Femur (tissue), 1 donor: Measurements from ENCODE around the gene SLC8B1.

Source experiments
- DNase-seq: peaks from one replicate; pipeline ENCODE4 v3.0.0-alpha.2; 2017

SLC8B1 gene

DNA sequence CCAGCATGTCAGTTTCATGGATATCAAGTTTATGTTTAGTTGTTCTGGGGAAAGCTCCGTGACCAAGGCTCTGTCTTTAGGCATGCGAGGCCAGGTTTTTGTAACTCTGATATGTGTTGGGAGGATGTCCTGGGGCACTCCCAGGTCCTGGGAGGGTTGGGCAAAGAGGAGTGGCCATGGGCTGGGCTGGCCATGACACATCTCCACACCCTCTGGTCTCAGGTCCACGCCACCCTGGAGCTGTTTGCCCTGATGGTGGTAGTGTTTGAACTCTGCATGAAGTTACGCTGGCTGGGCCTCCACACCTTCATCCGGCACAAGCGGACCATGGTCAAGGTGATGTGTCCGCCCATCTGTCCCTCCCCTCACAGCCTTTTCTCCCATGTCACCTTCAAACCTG, 67.3 kb downstream of the SLC8B1 start:
- no peak for DNase-seq

DNA sequence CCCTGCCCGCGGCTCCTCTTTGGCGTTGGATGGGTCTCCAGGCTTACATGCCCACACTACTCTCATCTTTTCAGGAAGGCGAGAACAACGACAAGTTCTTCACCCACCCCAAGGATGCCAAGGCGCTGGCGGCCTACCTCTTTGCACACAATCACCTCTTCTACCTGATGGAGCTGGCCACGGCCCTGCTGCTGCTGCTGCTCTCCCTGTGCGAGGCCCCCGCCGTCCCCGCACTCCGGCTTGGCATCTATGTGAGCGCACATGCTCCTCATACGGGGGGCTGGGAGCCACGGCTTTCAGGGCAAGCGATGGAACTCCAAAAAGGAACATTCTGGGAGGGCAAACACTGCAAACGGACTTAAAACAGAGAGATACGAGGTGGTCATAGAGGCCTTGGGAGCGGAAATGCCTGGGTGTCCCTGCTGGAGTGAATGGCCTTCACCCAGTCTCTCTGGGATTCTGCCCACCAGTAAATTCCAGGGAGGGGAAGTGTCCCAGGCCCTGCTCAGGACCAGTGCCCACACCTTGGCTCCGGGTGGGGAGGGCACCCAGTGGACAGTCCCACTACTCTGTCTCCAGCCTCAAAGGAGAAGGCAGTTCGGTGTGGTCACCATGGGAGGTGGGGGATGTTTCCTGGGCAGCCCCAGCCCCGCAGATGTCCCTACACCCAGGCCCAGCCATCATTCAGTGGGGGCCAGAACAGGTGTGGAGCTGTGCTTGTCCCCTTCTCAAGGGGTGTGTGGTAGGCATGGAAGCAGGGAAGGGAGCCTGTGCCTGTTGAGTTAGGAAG, 68.6 kb downstream of the SLC8B1 start:
- no peak for DNase-seq

DNA sequence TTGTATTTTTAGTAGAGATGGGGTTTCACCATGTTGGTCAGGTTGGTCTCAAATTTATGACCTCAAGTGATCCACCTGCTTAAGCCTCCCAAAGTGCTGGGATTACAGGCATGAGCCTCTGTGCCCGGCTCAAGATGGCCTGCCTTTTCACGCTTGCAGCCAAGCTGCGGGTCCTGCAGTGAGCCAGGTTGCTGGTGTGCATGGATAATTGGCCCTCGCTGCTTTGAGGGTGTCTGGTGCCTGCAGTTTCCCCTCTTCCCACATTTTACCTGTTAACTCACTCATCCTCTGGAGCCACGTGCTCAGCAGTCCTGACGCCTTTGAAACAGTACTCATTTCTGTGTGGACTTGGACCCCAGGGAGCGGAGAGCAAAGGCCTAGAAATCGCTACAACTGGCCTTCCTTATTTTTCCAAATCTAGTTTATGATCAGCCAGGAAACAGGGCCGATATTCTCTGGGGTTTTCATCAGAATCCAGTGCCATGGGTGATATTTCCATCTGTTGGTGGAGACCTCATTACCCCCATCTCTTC, 71.4 kb downstream of the SLC8B1 start:
- DNase-seq = no peak

DNA sequence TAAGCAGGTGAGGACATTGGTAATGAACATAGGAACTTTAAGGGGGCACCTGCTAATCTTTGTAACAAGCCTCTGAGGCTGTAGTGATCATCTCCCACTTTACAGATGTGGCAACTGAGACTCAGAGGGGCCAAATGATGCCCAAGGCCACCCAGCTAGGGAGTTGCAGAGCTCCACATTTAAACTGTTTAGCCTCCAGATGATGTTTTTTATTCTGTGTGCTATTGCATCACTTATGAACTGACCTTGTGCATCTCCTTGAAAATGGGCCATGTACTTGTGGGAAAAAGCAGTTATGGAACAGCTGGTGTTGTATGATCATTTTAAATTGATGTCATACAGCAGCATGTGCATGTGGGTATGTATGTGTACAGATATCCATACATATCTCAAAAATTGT, 72.2 kb downstream of the SLC8B1 start:
- DNase-seq = no peak

DNA sequence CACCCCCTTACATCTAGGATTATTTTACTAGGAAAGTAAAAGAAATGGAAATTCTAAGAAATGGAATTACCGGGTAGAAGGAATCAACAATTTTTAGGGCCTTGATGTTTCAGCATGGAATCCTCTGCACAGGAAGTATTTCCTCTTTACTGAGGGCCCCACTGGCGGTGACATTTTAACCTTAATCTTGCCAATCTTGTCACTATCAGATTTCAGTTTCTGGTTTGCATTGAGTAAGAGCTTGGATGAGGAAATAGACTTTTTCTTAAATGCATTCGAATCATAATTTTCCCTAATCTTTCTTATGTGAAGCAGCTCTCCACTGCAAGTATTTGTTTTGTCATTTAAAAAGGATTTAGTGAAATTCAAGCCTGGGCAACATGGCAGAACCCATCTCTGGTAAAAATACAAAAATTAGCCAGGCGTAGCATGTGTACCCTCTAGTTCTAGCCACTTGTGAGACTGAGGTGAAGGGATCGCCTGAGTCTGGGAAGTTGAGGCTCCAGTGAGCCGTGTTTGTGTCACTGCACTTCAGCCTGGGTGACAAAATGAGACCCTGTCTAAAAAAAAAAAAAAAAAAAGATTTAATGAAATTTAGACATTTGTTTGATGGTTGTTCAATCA, 73.0 kb downstream of the SLC8B1 start:
- DNase-seq = no peak

DNA sequence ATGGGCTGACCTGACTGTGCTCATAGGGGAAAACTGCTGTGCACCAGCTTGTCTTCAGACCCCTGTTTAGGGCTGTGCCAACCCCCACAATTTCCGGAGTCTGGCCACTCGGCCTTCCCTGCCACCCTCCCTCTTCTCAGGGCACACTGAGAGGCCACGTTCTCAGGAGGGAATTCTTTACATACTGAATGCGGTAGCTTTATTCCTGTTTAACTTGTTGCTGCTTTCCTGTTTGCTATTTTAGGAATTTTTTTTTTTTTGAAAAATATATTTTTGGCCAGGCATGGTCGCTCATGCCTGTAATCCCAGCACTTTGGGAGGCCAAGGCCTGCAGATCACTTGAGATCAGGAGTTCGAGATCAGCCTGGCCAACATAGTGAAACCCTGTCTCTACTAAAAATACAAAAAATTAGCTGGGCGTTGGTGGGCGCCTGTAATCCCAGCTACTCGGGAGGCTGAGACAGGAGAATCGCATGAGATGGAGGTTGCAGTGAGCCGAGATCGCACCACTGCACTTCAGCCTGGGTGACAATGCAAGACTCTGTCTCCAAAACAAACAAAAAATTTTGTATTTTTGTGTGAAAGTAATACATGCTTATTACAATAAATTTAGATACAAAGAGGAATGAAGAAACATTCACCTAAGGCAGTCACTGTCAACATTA, 74.1 kb downstream of the SLC8B1 start:
- no peak for DNase-seq

DNA sequence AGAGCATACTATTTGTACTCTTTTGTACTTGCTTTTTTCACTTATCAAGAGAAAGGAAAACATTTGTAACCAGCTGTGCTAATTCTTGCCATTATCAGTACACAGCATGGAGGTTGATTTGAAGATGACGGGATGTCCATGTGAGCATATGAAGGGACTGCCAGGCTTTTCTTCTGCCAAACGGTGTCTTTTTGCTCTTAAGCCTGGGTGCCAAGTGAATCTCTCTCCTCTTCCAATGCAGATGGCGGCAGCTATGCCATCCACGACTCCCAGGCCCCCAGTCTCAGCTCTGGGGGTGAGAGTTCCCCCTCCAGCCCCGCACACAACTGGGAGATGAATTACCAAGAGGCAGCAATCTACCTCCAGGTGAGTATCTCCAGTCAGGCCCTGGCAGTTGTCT, 74.8 kb downstream of the SLC8B1 start:
- no peak for DNase-seq

DNA sequence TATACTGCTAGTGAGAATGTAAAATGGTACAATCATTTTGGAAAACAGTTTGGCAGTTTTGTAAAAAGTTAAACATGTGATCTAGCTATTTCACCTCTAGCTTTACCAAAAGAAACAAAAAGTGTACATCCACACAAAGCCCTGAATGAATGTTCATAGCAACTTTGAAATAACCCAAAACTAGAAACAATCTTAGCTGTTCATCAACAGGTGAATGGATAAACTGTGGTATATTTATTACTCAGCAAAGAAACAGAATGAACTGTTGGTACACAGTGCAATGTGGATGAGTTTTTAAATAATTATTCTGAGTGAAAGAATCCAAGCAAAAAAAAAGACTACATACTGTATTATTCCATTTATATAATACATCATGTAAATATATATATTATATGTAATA, 77.3 kb downstream of the SLC8B1 start:
- no peak for DNase-seq

DNA sequence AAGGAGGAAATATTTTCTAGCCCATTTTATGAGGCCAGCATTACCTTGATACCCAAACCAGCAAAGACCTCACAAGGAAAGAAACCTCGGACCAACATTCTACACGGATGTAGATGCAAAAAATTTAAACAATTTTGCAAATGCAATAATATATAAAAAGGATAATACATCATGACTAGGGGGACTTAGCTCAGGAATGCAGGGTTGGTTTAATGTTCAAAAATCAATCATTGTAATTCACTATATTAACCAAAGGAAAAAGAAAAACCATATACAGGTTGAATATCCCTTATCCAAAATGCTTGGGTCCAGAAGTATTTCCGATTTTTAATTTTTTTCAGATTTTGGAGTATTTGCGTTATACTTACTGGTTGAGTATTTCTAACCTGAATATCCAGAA, 80.6 kb downstream of the SLC8B1 start:
- no peak for DNase-seq

DNA sequence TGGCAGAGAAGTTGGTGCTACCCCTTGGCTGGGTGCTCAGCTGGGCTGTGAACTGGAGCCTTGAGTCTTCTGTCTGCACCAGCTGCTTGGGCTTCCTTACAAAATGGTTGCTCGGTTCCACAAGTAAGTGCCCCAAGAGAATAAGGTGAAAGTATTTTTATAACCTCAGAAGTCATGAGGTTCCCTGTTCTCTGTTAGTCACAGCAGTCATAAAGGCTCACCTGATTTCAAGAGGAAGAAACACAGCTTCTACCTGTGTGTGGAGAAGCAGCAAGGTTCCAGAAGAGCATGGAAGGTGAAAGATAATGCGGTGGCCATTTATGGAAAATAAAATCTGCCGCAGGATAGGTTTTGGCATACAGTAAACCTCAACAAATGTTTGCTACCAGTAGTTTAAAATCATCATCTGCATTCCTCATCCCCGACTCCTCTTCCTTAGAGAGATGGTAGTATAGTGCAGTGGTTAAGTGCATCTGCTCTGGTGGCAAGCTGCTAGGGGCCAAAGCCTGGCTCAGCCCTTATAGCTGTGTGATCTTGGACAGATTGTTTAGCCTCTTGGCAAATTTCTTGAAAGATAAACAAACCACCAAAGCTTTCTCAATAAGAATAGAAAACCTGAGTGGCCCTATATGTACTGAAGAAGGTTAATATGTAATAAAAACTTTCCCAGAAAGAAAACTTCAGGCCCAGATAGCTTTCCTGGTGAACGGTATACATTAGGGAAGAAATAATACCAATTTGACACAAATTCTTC, 81.2 kb downstream of the SLC8B1 start:
- DNase-seq = no peak

DNA sequence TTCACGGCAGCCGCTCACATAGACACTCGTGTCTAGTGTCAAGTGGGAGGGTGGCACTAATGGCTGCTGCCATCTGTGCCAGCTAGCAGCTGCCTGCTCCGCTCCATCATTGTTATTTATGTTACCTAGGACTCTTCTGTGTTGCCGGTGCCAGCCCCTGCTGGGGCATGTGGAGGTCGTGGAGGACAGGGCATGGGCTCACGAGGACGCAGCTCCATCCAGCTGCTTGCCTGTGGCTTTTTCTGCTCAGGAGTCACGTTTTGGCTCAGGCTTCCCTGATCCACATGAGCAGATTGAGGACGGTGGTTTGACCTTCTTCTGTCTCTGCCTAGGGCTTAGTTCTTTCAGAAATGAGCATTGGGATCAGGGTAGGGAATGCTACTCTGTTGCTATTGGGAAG, 82.4 kb downstream of the SLC8B1 start:
- no peak for DNase-seq

DNA sequence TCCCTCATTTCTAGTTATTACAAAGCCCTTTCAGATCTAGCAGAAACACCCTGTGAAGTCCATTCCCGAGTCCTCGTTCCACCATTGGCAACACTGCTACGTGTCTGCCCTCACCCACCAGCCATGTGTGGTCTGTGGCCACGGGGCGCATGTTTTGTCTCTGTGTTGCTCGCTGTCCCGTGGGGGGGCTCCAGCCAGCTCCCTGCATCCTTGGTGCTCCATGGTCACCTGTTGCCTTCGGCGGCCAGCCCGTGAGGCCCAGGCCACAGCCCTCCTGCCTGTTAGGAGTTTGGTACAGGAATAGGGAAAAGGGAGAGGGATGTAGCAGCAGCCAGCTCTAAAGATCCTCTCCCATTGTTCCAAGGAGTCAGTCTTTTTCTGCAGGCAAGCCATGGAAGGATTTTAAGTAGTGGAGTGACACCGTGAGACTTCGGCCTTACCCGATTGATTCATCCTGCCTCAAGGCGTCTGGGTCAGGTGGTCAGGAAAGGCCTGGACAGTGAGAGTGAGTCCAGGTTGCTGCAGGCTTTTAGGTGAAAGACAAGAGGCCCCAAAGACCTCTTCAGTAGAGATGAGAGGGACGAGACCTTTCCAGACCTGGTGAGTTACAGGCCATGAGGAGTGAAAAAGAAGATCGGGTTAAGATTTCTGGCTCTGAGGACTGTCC, 83.4 kb downstream of the SLC8B1 start:
- DNase-seq = no peak

DNA sequence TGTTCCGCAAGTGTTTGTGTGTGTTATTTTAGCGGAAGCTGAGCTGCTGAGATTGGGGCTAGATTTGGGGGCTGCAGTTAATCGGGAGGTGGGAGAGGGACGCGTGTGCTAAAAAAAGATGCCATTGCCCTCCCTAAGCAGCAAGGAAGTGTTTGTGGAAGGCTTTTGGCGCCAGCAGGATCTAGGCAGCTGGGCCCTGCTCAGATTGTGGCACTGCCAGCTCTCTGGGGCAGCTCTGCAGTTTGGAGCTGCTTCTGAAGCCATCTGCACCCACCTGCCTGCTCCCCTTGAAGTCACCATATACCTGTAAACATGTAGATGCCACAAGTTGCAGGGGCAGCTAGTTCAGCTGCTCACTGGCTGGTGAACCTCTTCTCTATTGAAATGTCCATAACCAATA, 84.9 kb downstream of the SLC8B1 start:
- DNase-seq = no peak

DNA sequence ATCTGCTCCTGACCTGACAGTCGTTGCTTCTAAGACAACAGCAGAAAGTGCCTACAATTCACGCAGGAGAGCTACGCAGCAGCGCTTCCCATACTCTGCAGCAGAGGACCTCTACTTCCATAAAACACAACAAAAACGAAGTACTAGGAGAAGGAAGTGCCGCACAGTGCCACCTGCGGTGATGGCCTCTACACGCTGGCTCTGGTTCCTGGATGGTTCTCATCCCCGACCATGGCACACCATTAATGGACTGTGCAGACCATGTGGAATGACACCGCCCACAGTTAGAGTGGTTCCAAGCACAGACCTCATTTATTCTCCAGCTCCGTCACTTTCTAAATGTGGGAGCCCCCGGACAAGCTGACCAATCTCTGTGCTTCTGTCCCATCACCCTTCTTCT, 85.4 kb downstream of the SLC8B1 start:
- no peak for DNase-seq

DNA sequence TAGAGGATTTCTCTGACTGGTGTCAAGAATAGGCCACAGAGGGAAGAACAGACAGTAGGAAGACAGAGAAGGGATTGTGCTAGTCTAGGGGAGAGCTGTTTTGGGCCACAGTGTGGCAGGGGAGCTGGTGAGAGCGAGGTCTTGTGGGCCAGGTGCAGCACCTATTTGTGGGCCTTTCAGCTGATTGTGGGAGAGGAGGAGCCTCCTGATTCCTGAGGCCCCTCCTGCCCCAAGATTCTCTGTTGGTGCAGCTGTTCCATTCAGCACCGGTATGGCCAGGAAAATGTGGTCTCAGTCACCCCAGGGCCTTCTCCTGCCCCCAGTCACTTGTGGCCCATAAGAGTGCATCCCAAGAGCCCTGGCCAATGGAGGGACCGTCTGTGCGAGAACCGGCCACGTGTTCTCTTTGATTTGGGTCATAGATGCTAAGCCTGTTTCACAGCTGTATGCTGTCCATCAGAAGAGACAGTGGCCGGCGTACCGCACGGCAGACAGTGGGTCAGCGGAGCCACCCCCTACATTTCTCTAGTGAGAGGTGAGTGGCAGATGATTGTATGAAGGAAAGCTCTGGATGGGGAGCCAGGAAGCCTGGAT, 86.0 kb downstream of the SLC8B1 start:
- no peak for DNase-seq
